Adrenal gland (tissue), 5 donors: Measurements from ENCODE around the gene NCKAP5.

ENCODE experiments used
- POLR2A ChIP-seq, 2 donors: fragments of 450-650 bp; IDR thresholded peaks; one replicate each; pipeline ENCODE4 v1.6.1; 2017; ENCODE audit warnings: antibody characterized with exemption in 2 of 2, mild to moderate bottlenecking in 2 of 2, moderate library complexity in 1 of 2
- TF ChIP-seq, protein P1 (sequence below), 6 experiments: fragments of 450-650 bp in 4 of 6; fragments of 200-600 bp in 2 of 6; sonication (generic) in 1 of 6; IDR thresholded peaks; 1 replicate in 5 of 6; 2 replicates in 1 of 6; pipeline versions ENCODE4 v1.5.1 to v1.8.0; 2016 to 2021; ENCODE audit warnings: antibody characterized with exemption in 6 of 6, mild to moderate bottlenecking in 2 of 6, moderate library complexity in 1 of 6
- donor health status: DM: no; HTN: no; CAD: no.

DNA sequence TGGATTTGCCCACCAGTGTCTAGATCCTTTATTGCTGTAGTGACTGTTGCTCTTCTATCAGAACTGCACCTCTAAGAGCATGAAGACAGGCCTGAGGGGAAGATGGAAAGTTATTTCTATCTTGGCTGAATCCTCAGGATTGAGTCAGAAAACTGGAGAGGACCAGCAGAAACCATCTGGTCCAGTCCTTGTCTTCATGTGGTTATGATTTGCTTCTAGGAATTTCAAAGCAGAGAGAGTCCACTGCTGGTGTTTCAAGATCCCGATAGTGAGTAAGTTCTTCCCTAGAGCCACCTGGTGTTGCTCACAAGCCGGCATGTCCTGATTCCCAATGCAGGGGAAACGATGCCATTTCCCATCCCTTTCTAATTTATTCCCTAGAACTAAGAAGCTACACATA is 84.2 kb downstream of the NCKAP5 start:
- TF ChIP-seq, protein P1, sequence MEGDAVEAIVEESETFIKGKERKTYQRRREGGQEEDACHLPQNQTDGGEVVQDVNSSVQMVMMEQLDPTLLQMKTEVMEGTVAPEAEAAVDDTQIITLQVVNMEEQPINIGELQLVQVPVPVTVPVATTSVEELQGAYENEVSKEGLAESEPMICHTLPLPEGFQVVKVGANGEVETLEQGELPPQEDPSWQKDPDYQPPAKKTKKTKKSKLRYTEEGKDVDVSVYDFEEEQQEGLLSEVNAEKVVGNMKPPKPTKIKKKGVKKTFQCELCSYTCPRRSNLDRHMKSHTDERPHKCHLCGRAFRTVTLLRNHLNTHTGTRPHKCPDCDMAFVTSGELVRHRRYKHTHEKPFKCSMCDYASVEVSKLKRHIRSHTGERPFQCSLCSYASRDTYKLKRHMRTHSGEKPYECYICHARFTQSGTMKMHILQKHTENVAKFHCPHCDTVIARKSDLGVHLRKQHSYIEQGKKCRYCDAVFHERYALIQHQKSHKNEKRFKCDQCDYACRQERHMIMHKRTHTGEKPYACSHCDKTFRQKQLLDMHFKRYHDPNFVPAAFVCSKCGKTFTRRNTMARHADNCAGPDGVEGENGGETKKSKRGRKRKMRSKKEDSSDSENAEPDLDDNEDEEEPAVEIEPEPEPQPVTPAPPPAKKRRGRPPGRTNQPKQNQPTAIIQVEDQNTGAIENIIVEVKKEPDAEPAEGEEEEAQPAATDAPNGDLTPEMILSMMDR (IDR thresholded peaks at IDR 0.05), result no peak
- no peak for TF ChIP-seq POLR2A (IDR thresholded peaks at IDR 0.05)
